Stimulated activated CD8-positive, alpha-beta memory T cell treated with anti-CD3 and anti-CD28 coated beads, Interleukin-12 subunit alpha, Interleukin-12 subunit beta, amount 100 ng/mL, for 1 hour (primary cell): ENCODE results near the gene OR4E1.
"Not testable (repeated sequence)": the region's sequence is repeated elsewhere in the genome, so short reads cannot be mapped to it uniquely, and the experiment has no call there.

Source experiments
- DNase-seq: peaks from one replicate; pipeline ENCODE4 v3.0.0-alpha.2; 2020; ENCODE audit warnings: low read depth

The OR4E1 gene

DNA sequence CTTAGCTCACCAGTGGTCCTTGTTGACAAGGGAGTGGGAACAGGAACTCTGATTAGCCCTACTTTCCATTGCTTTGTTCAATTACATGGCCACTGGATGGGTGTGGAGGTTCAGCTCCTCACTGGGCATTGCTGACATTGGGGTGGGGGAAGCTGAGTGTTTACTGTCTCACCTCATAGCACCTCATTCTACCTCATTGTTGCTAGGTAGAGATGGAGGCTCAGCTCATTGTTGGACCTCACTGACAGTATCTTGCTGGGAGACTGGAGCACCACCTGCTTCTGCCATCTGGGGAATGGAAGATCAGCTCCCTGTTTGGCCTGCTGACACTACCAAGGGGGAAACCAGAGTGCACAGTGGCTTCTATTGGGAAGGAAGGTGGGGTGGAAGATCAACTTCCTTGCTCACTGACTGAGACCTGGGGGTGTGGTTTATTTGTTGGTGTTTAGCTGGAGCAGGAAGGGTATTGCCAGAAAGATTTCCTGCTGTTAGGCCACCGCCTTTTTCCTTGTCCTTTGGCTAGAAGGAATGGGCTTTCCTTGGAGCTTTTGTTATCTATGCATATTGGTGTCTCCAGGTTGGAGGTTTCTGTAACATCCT, 21.3 kb downstream of the OR4E1 start:
- no peak for DNase-seq

DNA sequence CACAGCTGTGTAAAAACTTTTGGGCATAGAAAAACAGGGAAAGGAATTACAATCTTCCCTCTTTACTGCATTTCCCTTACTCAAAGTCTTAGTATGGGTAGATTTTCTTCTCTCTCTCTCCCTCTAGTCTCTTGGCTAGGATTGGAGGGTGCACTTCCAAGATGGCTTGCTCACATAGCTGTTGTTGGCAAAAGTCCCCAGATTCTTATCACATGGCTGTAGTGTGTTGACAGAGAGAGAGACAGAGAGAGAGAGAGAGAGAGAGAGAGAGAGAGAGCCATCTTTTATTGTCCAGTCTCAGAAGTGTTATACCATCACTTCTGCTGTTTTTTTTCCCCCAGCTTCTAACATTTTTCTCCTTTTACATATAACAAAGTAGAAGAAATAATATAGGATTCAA, 26.2 kb downstream of the OR4E1 start:
- DNase-seq = no peak

DNA sequence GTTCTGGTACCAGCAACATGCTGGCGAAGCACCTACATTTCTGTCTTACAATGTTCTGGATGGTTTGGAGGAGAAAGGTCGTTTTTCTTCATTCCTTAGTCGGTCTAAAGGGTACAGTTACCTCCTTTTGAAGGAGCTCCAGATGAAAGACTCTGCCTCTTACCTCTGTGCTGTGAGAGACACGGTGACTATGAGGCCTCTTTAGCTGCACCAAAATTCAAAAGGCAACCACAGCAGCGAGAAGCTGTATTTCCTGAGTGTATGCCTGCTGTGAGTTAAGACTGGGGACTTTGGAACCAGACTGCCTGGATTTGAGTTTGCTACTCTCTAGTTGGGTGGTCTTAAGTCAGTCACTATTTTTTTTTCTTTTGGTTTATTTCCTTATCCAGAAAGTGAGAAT, 30.2 kb downstream of the OR4E1 start:
- DNase-seq = no peak

DNA sequence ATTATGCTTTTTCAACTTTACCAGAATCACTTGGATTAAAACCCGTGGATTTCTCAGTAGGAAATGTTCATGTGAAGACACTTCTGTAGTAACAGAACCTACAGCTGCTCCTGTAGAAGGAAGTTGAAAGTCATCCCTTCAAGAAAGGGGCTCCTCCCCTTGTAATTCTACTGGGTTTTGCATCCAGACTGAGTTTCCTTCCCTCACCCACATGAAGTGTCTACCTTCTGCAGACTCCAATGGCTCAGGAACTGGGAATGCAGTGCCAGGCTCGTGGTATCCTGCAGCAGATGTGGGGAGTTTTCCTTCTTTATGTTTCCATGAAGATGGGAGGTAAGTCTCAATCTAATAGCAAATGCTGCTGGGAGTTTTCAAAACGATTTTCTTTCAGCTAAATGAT, 30.9 kb downstream of the OR4E1 start:
- DNase-seq = no peak

DNA sequence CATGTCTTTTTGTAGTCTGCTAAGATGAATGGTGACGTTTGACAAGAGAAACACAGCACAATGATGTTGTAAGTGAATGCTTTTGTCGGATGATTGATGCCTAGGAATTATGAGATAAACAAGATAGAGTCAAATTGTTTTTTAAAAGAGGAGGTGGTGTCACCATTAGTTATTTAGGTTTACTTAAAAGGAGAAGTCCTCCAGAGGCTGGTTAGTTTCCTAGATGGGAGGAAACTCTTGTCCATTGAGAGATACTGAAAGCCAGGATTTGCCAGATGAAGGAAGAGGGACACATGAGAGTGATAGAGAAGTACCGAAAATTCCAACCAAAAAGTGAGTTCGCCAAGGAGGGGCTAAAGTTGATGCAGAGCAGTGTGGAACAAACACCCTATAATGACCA, 38.8 kb downstream of the OR4E1 start, which contains the start of gene OR10G2:
Gene OR10G2 (minus strand): TSS at position 101 of the 400 bp plus-strand sequence. CDS start 98 bp downstream, at position 3.
- no peak for DNase-seq

DNA sequence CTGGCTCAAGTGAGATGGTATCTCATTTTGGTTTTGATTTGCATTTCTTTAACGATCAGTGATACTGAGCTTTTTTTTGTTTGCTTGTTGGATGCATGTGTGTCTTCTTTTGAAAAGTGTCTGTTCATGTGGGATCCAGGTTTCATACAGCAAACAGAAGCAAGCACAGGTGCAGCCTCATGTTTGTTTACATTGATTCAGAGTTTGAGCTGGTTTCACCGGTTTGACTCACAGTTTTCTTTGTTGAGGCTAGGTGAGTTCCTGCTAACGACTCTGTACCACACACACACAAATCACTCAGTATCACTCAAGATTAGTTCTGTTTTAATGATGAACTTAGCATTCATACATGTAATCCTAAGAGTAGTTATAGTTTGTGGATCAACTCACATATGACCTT, 42.5 kb downstream of the OR4E1 start:
- no peak for DNase-seq

DNA sequence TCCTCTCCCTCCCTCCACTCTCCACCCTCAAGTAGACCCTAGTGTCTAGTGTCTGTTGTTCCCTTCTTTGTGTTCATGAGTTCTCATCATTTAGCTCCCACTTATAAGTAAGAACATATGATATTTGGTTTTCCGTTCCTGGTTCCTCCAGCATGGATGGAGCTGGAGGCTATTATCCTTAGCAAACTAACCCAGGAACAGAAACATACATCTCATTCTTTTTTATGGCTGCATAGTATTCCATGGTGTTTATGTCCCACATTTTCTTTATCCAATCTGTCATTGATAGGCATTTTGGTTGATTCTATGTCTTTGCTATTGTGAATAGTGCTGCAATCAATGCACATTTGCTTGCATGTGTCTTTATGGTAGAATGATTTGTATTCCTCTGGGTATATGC, 43.1 kb downstream of the OR4E1 start:
- not testable (repeated sequence) for DNase-seq

DNA sequence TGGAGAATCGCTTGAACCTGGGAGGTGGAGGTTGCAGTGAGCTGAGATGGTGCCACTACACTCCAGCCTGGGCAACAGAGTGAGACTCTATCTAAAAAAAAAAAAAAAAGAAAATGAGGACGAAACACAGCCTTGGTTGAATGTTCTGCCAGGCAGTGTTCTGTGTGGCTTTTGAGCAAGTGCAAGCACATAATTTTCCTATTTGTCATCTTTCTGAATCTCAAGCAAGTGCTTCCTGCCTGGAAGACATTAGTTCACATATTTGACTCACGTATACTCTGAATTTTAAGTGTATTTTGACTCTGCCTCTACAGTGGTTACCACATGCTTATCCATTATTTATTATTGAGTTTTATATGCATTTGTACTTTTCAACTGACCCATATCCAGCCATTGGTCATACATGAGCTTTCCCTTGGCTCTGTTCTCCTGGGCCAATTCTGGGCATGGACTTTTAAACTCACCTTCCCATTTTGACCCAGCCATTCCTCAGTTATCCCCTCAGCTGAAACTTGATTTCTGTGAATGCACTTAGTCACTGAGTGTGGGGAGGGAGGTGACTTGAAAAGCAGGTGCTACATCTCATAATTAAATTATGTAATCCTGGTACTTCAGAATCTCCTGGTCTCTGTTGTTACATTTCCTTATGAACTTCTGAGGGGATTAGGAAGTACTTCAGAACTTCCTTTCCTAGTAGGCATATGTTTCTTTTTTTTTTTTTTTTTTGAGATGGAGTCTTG, 47.0 kb downstream of the OR4E1 start:
- DNase-seq = no peak
